Measurements from ENCODE around the gene ABRACL. TPM values are rescaled to one million over a fixed set of nuclear protein-coding genes. Genes with fewer than 3 reads are reported as not detected.
A peak's percentile ranks its signal among the peaks of the same experiment; 100 is the strongest.

Gene ABRACL
- total and polyA plus RNA-seq, 2 of the 8 experiments (the other 6 are each of a cell fraction or from before 2014, with no cell fraction given): 103 to 167 TPM

GRCh38 chr6:139027620-139028182 is 844 bp upstream of the ABRACL start (continued):
- no peak for TF ChIP-seq EGR1 (IDR thresholded peaks at IDR 0.05; ENCODE audit: borderline replicate concordance, low read depth, low read length)
- no peak for TF ChIP-seq RFX5 (IDR thresholded peaks at IDR 0.05; ENCODE audit: borderline replicate concordance, low read depth, low read length)
- 0 out of 2 replicates have a peak, but pooled peaks have one; percentile 3 for TF ChIP-seq CHD1 (IDR thresholded peaks at IDR 0.05; ENCODE audit: low read depth, low read length)
- no peak for TF ChIP-seq YY1 (IDR thresholded peaks at IDR 0.05; ENCODE audit: low read depth, low read length)
- 0 out of 2 replicates have a peak, but pooled peaks have one; percentile 32 for TF ChIP-seq POLR2AphosphoS5 (IDR thresholded peaks at IDR 0.05; ENCODE audit: low read depth, low read length)
- peak; percentile 66 for TF ChIP-seq CHD7 (IDR thresholded peaks at IDR 0.05; ENCODE audit: insufficient replicate concordance, low read length)
- no peak for TF ChIP-seq CEBPB (IDR thresholded peaks at IDR 0.05; ENCODE audit: low read depth, low read length)
- peak; percentile 62; the same call in 1 of the 2 replicates for TF ChIP-seq TBP (IDR thresholded peaks at IDR 0.05; ENCODE audit: low read depth, low read length)
- TF ChIP-seq ATF3 (IDR thresholded peaks at IDR 0.05; ENCODE audit: insufficient read depth, low read depth, low read length): no peak
- TF ChIP-seq CREB1 (IDR thresholded peaks at IDR 0.05): peak; percentile 73
- TF ChIP-seq TCF12 (IDR thresholded peaks at IDR 0.05; ENCODE audit: low read depth, low read length): no peak
- peak; percentile 71; the same call in 1 of the 2 replicates for TF ChIP-seq TAF1 (IDR thresholded peaks at IDR 0.05; ENCODE audit: low read depth, low read length)
